A549 treated with ZK216348 at 1 μM for 4 hours (cell line): Measurements from ENCODE around the gene CLDN3. TPM values are rescaled to one million over a fixed set of nuclear protein-coding genes. Genes with fewer than 3 reads are reported as not detected.

Source experiments
- total RNA-seq: library from RNA; stranded (reverse); fragments of 200-300 nt; extraction: Qiagen RNA extraction; gene quantifications from 5 replicates; pipeline ENCODE4 v1.2.3, GENCODE V29; 2022; ENCODE audit warnings: low read depth

The CLDN3 gene
- total RNA-seq, result 0.58 to 4.4 TPM (median 3.2 TPM) in 5 replicates

GRCh38 chr7:73770002-73770859 is at the start of gene CLDN3:
Gene CLDN3 (minus strand): TSS chr7:73770270. CDS start chr7:73770049, 221 bp downstream.

GRCh38 chr7:73738612-73739386 is 31.3 kb downstream of the CLDN3 start, which contains the start of gene ABHD11:
Gene ABHD11 (minus strand): TSS chr7:73738802. CDS start chr7:73738770, 32 bp downstream.

Other genes starting within 250 kb of the CLDN3 start
- 53.5 to 68.3 TPM (median 62.9 TPM) in 5 replicates for gene BAZ1B, start 248.0 kb downstream of the CLDN3 start, total RNA-seq
- 56.9 to 78.1 TPM (median 68.8 TPM) in 5 replicates for gene BCL7B, start 212.6 kb downstream of the CLDN3 start, total RNA-seq
- 45.9 to 53.3 TPM (median 53.2 TPM) in 5 replicates for gene TBL2, start 191.7 kb downstream of the CLDN3 start, total RNA-seq
- 0.38 to 1.5 TPM (median 0.91 TPM) in 5 replicates for gene MLXIPL, start 145.7 kb downstream of the CLDN3 start, total RNA-seq
- gene VPS37D, start 102.4 kb downstream of the CLDN3 start, total RNA-seq, result 2.6 to 7.3 TPM (median 5.4 TPM) in 5 replicates
- 8.1 to 11.1 TPM (median 9.7 TPM) in 5 replicates for gene DNAJC30, start 86.8 kb downstream of the CLDN3 start, total RNA-seq
- gene BUD23, start 86.7 kb downstream of the CLDN3 start, total RNA-seq, result 126 to 151 TPM (median 132 TPM) in 5 replicates
- 67.2 to 92.1 TPM (median 81.8 TPM) in 5 replicates for gene STX1A, start 50.6 kb downstream of the CLDN3 start, total RNA-seq
- gene ABHD11, start 31.5 kb downstream of the CLDN3 start, total RNA-seq, result 16.7 to 26.7 TPM (median 24.8 TPM) in 5 replicates
- 2.5 to 7.0 TPM (median 5.0 TPM) in 5 replicates for gene CLDN4, start 60.7 kb upstream of the CLDN3 start, total RNA-seq
- 4.8 to 10.2 TPM (median 8.1 TPM) in 5 replicates for gene METTL27, start 72.2 kb upstream of the CLDN3 start, total RNA-seq
- 0.23 to 0.40 TPM in 2 of 5 replicates, not detected in the others for gene TMEM270, start 90.9 kb upstream of the CLDN3 start, total RNA-seq